ENCODE data around the gene TEX12.

Gene TEX12

DNA sequence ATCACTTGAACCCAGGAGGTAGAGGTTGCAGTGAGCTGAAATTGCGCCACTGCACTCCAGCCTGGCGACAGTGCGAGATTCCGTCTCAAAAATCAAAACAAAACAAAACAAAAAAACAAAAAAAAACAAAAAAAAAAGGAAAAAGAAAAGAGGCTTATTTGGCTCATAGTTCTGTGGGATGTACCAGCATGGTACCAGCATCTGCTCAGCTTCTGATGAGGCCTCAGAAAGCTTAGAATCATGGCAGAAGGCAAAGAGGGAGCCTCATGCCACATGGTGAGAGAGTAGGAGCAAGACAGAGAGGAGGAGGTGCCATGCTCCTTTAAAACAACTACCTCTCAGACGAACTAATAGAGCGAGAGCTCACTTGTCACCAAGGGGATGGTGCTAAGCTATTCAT, 48.4 kb downstream of the TEX12 start:
- TF ChIP-seq, protein P1, sequence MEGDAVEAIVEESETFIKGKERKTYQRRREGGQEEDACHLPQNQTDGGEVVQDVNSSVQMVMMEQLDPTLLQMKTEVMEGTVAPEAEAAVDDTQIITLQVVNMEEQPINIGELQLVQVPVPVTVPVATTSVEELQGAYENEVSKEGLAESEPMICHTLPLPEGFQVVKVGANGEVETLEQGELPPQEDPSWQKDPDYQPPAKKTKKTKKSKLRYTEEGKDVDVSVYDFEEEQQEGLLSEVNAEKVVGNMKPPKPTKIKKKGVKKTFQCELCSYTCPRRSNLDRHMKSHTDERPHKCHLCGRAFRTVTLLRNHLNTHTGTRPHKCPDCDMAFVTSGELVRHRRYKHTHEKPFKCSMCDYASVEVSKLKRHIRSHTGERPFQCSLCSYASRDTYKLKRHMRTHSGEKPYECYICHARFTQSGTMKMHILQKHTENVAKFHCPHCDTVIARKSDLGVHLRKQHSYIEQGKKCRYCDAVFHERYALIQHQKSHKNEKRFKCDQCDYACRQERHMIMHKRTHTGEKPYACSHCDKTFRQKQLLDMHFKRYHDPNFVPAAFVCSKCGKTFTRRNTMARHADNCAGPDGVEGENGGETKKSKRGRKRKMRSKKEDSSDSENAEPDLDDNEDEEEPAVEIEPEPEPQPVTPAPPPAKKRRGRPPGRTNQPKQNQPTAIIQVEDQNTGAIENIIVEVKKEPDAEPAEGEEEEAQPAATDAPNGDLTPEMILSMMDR (IDR thresholded peaks at IDR 0.05; ENCODE audit: low read length) = no peak
- TF ChIP-seq EZH2 (IDR thresholded peaks at IDR 0.05; ENCODE audit: borderline replicate concordance, low read length) = no peak
- Histone ChIP-seq H3K79me2 (ENCODE audit: insufficient read depth, low read length) (no peaks in the 10 kb centered on the region), H3F3A (ENCODE audit: insufficient read depth, low read length) (no peaks in the 10 kb centered on the region), H3K4me3 (ENCODE audit: low read depth, low read length, poor library complexity, severe bottlenecking) (no peak overlapping the region), H3K4me2 (ENCODE audit: low read length) (no peak overlapping the region), H3K9me3 (ENCODE audit: low read length) (no peaks in the 10 kb centered on the region), H3K27me3 (ENCODE audit: insufficient read depth, low read length) (0 out of 2 replicates have a peak, but pooled peaks cover 5% of the 10 kb centered on the region), H3K27ac (ENCODE audit: low read depth, low read length, poor library complexity, severe bottlenecking) (no peak overlapping the region), H3K36me3 (ENCODE audit: insufficient read depth, low read length) (no peaks in the 10 kb centered on the region), H3K4me1 (ENCODE audit: insufficient read depth, low read length, severe bottlenecking) (no peaks in the 10 kb centered on the region), H4K20me1 (ENCODE audit: insufficient read depth, low read length) (no peaks in the 10 kb centered on the region), H2AFZ (ENCODE audit: low read length) (no peak overlapping the region), H3K9me2 (ENCODE audit: low read depth, low read length) (no peaks in the 10 kb centered on the region), H3K9ac (ENCODE audit: low read length) (no peak overlapping the region)

DNA sequence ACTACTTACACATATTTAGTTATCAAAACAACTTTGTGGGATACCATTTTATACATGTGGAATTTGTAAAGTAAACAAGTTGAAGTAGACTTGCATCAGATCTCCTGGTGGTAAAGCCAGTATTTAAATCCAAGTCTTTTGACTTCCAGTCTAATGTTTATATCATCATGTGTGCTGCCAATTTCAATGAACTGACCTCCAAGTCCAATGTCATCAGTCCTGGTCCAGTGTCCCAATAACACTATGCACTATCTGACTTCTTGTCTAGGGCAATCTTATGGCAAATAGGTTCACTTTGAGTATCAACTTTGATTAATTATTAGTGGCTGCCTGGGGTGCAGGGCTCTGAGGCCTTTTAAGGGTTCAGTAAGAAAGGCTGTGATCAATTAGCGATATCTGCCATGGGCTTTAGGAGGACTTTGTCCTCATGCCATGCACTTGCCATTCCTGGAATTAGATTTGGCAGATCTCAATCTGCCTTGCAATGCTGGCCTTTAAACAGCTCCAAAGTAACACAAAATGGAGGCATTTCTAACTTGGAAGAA, 49.5 kb downstream of the TEX12 start:
- H2AFZ ChIP-seq (ENCODE audit: low read length) = no peak overlapping the region
- no peak overlapping the region for H3K9ac ChIP-seq (ENCODE audit: low read length)
- H3K9me2 ChIP-seq (ENCODE audit: low read depth, low read length) = no peaks in the 10 kb centered on the region
- TF ChIP-seq EZH2 (IDR thresholded peaks at IDR 0.05; ENCODE audit: borderline replicate concordance, low read length) = no peak
- TF ChIP-seq, protein P1 (IDR thresholded peaks at IDR 0.05; ENCODE audit: low read length) = no peak
- H3K9me3 ChIP-seq (ENCODE audit: low read length) = no peaks in the 10 kb centered on the region
- H3K4me2 ChIP-seq (ENCODE audit: low read length) = no peak overlapping the region
- H4K20me1 ChIP-seq (ENCODE audit: insufficient read depth, low read length) = no peaks in the 10 kb centered on the region
- no peak overlapping the region for H3K4me3 ChIP-seq (ENCODE audit: low read depth, low read length, poor library complexity, severe bottlenecking)
- 0 out of 2 replicates have a peak, but pooled peaks cover 5% of the 10 kb centered on the region for H3K27me3 ChIP-seq (ENCODE audit: insufficient read depth, low read length)
- no peaks in the 10 kb centered on the region for H3K79me2 ChIP-seq (ENCODE audit: insufficient read depth, low read length)
- no peak overlapping the region for H3K27ac ChIP-seq (ENCODE audit: low read depth, low read length, poor library complexity, severe bottlenecking)
- no peaks in the 10 kb centered on the region for H3F3A ChIP-seq (ENCODE audit: insufficient read depth, low read length)
- no peaks in the 10 kb centered on the region for H3K36me3 ChIP-seq (ENCODE audit: insufficient read depth, low read length)
- H3K4me1 ChIP-seq (ENCODE audit: insufficient read depth, low read length, severe bottlenecking) = no peaks in the 10 kb centered on the region

DNA sequence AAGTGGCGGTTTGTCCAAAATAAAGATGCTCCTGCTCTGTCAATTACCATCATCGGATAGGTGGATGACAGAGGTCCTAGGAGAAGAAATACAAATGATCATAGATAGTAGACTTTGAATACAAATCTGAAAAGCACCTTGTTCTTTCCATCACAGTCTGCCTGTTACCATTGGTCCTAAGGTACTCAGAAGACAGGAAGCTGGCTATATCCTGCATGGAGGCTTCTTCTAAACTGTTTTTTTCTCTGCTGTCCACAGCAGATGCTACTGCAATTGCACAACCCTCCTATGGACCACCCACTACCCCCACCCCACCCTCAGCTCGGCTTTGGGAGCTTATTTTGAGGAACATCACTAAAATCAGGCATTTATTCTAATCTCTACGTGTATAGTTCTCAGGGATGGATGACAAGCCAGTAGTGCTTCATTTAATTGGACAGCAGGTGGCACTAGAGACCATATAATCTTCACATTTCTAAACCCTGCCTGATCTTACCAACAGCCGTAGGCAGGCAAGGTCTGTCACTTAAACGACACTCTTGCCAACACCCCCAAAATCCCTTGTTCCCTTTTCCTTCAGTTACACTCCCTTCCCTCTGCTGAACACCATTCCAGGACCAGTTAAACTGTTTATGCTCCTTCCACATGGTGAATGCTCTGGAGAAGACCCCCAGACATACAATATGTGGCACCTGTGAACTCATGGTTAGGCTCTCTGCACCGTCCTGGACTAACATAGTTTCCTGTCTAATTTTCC, 52.5 kb downstream of the TEX12 start:
- TF ChIP-seq EZH2 (IDR thresholded peaks at IDR 0.05; ENCODE audit: borderline replicate concordance, low read length) = no peak
- TF ChIP-seq, protein P1 (IDR thresholded peaks at IDR 0.05; ENCODE audit: low read length) = peak; percentile 94
- no peaks in the 10 kb centered on the region for H3K36me3 ChIP-seq (ENCODE audit: insufficient read depth, low read length)
- no peak overlapping the region for H3K27ac ChIP-seq (ENCODE audit: low read depth, low read length, poor library complexity, severe bottlenecking)
- no peaks in the 10 kb centered on the region for H3K27me3 ChIP-seq (ENCODE audit: insufficient read depth, low read length)
- H3K4me3 ChIP-seq (ENCODE audit: low read depth, low read length, poor library complexity, severe bottlenecking) = no peak overlapping the region
- H3K9ac ChIP-seq (ENCODE audit: low read length) = no peak overlapping the region
- H3K9me2 ChIP-seq (ENCODE audit: low read depth, low read length) = no peaks in the 10 kb centered on the region
- no peak overlapping the region for H2AFZ ChIP-seq (ENCODE audit: low read length)
- no peaks in the 10 kb centered on the region for H3K4me1 ChIP-seq (ENCODE audit: insufficient read depth, low read length, severe bottlenecking)
- H3K9me3 ChIP-seq (ENCODE audit: low read length) = no peaks in the 10 kb centered on the region
- H3F3A ChIP-seq (ENCODE audit: insufficient read depth, low read length) = no peaks in the 10 kb centered on the region
- H4K20me1 ChIP-seq (ENCODE audit: insufficient read depth, low read length) = no peaks in the 10 kb centered on the region
- H3K4me2 ChIP-seq (ENCODE audit: low read length) = no peak overlapping the region
- no peaks in the 10 kb centered on the region for H3K79me2 ChIP-seq (ENCODE audit: insufficient read depth, low read length)

All from OCI-LY1 (cell line).